ENCODE data around the gene DCUN1D2.

DNA sequence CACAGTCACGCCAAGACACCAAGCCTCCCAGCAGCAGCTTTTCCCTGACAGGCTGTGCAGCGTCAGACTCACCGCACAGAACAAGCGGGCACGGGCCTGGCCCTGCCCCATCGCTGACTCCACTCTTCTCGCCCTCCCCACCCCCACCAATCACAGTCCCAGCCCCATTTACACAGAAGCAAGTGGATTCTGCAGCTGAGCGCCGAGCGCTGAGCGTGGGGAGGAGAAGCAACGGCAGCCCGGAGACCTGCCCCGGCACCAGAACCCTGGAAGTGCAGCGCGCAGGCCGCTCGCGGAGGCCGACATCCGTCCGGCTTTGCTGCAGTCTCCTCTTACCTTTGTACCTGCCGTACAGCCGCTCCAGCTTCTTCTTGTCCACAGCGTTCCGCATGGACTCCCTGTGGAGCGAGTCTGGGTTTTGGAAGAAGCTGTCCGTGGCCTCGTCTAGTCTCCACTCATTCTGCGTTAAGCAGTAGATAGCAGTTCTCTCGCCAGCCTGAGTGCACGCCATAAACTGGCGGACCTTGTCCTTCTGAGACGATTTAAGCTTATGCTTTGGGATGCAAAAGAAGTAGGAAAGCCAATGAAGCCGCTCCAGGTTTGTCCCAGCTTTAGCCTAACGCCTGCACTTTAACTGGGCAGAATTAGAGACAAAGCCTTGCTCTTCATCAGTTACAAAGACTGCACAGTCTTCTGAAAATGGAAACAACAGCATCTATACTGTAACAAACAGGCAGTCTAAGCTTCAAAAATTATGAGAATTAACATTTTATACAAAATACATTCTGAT lies 6.8 kb downstream of the DCUN1D2 start:
- TF ChIP-seq, protein P1, sequence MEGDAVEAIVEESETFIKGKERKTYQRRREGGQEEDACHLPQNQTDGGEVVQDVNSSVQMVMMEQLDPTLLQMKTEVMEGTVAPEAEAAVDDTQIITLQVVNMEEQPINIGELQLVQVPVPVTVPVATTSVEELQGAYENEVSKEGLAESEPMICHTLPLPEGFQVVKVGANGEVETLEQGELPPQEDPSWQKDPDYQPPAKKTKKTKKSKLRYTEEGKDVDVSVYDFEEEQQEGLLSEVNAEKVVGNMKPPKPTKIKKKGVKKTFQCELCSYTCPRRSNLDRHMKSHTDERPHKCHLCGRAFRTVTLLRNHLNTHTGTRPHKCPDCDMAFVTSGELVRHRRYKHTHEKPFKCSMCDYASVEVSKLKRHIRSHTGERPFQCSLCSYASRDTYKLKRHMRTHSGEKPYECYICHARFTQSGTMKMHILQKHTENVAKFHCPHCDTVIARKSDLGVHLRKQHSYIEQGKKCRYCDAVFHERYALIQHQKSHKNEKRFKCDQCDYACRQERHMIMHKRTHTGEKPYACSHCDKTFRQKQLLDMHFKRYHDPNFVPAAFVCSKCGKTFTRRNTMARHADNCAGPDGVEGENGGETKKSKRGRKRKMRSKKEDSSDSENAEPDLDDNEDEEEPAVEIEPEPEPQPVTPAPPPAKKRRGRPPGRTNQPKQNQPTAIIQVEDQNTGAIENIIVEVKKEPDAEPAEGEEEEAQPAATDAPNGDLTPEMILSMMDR (conservative IDR thresholded peaks at IDR 0.05; ENCODE audit: low read length), result no peak
- TF ChIP-seq EZH2phosphoT487 (IDR thresholded peaks at IDR 0.05; ENCODE audit: borderline replicate concordance, low read depth, low read length), result no peak
